ENCODE data around the gene GNPTG.

GNPTG gene

DNA sequence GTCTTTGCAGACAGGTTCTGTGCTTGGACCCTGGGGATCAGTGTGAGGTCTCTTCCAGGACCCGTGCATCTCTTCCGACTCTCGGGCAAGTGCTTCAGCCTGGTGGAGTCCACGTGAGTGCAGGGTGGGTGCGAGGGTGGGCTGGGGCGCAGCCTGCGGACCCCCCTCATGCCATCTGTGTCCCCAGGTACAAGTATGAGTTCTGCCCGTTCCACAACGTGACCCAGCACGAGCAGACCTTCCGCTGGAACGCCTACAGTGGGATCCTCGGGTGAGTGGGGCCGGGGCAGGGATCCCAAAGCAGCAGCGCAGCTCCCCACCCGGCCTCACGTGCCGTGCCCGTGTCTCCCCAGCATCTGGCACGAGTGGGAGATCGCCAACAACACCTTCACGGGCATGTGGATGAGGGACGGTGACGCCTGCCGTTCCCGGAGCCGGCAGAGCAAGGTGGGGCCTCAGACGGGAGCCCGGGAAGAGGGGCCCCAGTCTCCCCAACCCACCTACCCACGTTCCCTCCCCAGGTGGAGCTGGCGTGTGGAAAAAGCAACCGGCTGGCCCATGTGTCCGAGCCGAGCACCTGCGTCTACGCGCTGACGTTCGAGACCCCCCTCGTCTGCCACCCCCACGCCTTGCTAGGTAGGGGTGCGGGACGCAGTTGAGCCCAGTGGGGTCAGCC is 10.1 kb downstream of the GNPTG start:
- Histone ChIP-seq H3K4me3 (no peak overlapping the region), H3K27ac (no peak overlapping the region)

DNA sequence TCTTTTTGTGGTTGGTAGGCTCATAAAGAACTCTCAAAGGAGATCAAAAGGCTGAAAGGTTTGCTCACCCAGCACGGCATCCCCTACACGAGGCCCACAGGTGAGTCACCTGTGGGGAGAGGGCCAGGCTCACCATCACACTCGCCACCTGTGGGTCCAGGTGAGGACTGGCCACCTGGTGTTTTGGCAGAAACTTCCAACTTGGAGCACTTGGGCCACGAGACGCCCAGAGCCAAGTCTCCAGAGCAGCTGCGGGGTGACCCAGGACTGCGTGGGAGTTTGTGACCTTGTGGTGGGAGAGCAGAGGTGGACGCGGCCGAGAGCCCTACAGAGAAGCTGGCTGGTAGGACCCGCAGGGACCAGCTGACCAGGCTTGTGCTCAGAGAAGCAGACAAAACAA is 11.1 kb downstream of the GNPTG start:
- Histone ChIP-seq H3K4me3 (no peak overlapping the region), H3K27ac (no peak overlapping the region)

DNA sequence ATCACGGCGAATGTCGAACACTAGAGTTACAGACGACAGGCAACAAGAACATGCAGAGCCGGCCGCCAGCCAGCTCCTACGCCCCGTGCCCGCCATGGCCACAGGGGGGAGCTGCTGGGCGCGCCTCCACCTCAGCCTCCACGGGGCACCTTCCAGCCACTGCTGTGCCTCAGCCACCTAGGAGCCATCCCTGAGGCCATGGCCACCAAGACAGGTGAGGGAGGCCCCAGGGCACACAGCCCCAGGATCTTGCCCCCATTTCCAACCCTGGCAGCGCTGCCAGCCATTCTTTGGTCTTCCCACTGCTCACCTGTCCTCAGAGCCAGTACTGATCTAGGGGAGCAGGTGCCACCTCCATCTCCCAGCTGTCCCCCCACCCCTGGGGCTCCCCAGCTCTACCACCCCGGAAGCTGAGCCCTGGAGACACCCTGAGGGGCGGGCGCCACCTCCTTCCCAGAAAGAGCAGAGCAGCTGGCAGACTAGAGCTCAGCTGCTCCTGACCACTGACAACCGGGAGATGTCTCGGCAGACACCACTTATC is 11.8 kb downstream of the GNPTG start:
- Histone ChIP-seq H3K27ac (no peak overlapping the region), H3K4me3 (no peak overlapping the region)

DNA sequence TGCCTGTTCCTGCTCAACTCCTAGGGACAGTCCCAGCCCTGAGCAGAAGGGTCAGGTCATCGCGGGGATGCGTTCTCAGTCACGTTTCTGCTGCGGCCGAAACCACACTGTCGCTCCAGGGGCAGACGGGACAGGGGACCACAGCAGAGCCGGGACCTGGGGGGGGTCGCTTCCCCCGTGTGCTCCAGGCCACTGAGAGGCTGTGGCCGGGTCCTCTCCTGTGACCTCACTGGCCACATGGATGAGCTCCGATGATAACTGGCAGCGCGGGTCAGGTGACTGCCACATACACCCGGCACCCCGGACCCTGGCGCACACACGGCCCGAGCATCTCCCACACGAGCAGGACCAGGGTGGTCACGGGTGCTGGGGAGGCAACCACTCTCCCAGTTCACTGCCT is 12.8 kb downstream of the GNPTG start:
- Histone ChIP-seq H3K4me3 (no peak overlapping the region), H3K27ac (no peak overlapping the region)

DNA sequence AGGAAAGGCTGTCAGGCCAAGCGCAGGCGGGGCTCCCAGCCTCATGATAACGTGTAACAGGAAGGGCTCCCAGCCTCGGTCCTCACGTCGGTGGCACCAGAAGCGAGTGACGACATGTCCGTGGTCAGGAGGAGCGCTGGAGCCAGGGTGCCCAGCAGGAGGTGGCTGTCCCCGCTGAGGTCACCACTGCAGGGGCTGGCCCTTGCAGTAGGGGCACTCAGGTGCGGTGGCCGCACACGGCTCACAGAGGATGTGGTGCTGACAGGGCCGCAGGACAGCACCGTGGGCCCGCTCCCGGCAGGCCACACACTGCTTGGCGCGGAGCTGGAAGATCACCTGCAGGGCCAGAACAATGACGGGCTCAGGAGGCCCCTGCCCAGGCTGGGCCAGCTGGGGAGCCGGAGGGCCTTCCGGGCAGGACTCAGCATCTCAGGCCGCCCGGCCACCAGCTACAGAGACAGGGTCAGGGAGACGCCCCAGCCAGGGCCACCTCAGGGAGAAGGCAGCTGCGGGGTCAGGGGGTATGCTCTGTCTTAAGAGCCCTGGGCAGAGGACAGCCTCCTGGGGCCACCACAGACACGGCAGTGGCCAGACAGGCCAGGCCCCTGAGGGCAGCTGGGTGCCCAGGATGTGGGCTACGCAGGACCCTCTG is 14.5 kb downstream of the GNPTG start:
- no peak overlapping the region for H3K4me3 ChIP-seq

DNA sequence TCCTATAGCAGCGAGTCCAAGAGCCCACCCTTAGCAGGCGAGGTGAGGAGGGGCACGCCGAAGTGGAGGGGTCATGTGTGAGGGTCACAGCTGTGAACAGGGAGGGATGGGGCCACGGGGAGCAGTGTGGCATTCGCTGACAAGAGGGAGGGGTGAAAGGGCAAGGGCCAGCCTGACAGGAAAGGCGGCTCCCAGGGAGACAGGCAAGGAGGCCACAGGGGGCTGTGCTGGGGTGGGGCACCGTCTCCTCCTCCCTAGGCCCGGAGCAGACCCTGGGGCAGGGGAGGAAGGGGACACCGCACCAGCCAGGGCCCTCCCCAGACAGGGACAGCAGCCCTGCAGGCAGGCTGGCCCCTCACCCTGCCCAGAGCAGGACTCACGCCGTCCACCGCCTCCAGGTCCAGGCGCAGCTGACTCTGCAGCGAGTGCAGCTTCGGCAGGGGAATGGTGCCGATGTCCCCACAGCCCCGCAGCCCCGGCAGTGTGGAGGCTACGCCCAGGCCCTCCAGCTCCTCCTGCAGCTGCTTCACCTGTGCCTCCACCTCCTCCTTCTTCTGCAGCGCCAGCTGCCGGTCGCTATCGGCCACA is 15.1 kb downstream of the GNPTG start:
- H3K27ac ChIP-seq = no peak overlapping the region
- H3K4me3 ChIP-seq = no peak overlapping the region

More for the DNA sequence above, 14.5 kb downstream of the GNPTG start:
- H3K27ac ChIP-seq = no peak overlapping the region

DNA sequence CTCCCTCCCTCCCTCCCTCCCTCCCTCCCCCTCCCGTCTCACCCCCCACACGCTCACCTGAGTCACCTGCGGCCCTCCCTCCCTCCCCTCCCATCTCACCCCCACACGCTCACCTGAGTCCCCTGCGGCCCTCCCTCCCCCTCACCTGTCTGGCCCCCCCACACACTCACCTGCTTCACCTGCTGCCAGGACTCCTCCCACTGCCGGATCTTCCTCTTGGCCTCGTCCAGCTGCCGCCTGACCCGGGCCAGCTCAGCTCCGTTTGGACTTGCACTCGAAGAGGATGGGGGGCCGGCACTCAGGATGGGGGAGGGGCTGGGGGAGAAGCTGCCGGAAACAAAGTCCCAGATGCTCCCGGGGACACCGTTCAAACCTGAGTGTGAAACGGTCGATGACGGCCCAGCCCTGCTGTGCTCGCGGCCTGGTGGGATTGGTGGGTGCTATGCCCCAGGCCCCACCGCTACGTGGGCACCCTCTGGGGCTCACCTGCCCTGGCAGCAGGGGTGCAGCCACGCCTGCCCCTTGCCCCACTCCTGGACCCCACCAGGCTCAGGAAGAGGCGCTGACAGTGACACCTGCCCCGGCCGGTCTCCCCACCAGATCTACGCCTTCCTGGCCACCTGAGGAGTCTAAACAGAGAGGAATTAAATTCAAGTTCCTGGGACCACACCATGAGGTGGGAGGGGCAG is 15.9 kb downstream of the GNPTG start:
- Histone ChIP-seq H3K4me3 (no peak overlapping the region), H3K27ac (no peak overlapping the region)

DNA sequence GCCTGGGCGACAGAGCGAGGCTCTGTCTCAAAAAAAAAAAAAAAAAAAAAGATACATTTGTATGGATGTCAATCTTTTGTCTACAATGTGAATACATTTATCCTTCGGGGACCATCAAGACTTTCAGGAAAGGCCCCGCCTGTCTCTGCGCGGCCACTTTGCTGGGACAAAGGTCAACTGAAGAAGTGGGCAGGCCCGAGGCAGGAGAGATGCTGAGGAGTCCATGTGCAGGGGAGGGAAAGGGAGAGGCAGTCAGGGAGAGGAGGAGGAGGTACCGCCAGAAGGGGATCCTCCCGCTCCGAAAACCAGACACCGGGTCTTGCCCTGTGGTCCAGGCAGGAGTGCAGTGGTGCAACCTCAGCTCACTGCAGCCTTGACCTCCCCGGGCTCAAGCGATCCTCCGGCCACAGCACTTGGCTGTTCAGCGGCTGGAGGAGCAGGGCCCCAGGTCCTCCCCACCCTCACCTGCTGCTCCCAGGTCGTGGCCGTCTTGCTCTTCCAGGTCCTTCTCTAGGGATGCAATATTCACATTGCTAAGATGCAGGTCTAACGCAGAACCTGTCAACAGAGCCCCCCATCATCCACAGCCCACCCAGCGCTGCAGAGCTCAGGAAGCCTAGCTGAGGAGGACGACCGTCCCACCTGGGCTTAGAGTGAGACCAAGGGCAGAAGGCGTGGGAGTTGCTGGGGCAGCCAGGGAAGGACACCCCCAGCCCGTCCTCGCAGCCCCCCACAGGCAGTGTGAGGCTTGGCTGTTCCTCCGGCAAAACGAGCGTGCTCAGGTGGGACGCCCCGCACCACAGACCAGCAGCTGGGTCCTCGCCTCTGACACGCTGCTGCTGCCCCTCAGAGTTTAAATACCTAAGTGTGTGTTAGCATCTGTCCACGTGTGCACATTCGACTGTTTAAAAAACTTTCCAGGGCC is 19.6 kb downstream of the GNPTG start:
- no peak overlapping the region for H3K27ac ChIP-seq
- no peak overlapping the region for H3K4me3 ChIP-seq

DNA sequence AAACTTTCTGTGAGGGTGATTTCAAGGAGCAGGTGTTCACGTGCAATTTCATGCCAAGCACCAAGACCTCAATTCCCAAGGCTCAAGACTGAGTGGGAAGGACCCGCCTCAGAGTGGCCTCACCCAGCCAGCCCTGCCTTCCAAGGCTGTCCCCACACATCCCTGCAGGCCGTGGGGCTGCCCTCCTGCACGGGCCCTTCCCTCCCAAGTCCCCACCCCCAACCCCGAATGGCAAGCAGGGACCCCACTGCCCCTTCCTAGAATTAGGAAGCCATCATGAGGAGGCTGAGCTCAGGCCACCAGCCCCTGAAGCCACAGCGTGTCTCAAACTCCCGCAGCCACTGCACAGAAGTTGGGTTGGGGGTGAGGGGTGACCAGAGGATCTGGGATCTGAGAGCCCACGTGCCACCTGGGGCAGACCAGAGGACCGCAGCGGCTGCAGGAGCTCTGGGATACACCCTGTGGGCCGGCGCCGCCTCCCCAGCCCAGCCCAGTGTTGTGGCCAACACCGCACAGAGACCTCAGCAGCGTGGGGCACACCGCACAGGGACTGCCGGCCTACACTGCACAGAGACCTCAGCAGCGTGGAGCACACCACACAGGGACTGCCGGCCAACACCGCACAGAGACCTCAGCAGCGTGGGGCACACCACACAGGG is 20.7 kb downstream of the GNPTG start:
- H3K27ac ChIP-seq = no peak overlapping the region
- no peak overlapping the region for H3K4me3 ChIP-seq

DNA sequence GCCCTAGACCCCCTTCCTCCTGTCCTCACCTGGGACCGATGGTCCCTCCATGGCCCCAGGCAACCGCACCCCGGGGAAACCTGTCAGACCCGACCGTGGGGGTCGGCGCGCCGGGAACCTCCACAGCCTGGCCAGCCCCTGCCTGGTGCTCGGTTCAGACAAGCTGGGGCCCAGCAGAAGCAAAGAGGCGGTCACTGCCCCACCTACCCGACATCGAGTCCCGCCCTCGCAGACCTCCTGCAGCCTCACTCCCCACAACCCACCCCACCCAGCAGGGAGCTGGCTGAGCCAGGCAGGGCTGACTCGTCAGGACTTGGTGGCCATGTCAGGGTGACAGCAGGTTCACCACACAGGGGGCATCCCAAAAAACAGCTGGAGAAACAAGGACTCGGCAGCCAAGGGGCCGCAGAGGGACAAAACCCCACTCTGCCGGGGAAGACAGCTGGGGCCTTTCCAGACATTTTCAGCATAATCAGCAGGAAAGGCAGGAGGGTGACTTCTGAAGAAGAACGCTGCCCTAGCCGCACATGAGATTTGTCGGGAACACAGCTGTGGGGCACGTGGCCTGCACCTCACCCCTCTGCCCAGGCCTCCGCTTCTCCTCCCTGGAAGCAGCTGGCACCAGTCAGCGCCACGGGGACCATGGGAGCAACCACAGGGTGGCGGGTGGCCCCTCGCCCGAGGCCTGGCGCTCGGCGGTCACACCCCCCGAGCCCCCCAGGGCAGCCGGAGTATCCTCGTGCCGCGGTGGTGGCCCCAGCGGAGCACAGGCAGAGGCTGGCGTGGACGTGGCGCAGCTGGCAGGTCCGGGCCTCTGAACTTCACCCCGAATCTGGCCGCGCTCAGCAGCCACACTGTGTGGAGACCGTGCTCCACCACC is 22.9 kb downstream of the GNPTG start:
- H3K27ac ChIP-seq = no peak overlapping the region

DNA sequence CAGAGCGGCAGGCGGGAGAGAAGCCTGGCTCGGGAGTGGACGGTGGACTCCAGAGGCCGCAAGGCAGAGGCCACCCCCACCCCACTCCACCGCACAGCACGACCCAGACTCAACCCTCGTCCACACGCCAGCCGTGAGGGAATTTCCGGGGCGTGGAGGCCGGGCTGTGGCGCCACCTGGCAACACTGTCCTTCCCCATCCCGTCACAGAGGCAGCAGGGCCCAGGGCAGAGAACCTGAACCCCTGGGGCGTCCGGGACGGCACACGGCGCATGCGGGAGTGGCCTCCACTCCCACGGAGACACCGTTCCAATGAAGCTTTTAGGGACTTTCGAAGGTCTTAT is 23.5 kb downstream of the GNPTG start:
- no peak overlapping the region for H3K4me3 ChIP-seq
- H3K27ac ChIP-seq = no peak overlapping the region

More for the DNA sequence above, 22.9 kb downstream of the GNPTG start:
- no peak overlapping the region for H3K4me3 ChIP-seq

DNA sequence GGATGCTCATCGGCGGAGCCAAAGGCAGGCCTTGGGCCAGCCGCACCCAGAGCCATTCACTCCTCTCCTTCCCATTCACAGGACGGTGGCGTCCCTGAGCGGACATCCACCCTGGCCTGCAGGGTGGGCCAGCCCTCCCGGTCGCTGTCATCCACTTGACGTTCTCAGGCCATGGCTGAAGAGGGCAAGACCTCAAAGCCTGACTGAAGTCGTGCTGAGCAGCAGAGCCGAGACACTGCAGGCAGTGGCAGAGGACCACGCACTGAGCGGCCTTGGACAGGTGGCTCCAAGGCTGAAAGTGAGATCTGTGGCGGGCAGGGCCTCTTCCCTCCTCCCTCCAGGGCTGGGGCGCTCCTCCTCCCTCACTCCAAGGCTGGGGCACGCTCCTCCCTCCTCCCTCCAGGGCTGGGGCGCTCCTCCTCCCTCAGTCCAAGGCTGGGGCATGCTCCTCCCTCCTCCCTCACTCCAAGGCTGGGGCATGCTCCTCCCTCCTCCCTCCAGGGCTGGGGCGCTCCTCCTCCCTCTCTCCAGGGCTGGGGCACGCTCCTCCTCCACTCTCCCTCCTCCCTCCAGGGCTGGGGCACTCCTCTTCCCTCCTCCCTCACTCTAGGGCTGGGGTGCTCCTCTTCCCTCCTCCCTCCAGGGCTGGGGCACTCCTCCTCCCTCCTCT is 24.1 kb downstream of the GNPTG start:
- H3K27ac ChIP-seq = no peak overlapping the region
- no peak overlapping the region for H3K4me3 ChIP-seq

DNA sequence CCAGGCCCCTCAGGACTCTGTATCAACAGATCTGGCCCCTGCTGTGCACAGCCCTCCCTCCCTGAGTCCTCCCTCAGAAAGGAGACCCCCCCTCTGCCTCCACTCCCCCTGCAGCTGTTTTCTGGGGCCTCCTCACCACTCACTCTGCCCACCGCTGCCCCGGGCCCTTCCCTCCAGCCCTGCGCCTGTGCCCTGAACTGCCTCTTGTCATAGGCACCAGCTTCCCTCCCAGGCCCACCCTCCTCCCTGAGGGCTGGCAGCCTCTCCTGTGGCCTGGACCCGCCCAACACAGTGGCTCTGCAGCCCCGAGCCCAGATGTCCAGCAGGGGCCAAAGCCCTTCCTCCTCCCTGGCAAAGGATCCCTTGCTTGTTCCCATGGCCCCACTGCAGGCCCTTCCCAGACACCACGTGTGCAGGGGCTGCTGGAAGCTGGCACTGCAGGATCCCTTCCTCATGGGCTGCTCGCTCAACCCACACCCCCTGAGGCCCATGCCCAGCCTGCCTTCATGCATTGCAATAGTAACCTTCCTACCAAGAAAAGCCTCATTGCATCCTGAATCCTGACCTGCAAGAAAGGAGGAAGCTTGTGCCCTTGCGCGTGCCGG is 25.8 kb downstream of the GNPTG start:
- Histone ChIP-seq H3K27ac (peak overlapping the region in 3 of 21 experiments; percentile 84 to 97 (median 93)), H3K4me3 (no peak overlapping the region)

DNA sequence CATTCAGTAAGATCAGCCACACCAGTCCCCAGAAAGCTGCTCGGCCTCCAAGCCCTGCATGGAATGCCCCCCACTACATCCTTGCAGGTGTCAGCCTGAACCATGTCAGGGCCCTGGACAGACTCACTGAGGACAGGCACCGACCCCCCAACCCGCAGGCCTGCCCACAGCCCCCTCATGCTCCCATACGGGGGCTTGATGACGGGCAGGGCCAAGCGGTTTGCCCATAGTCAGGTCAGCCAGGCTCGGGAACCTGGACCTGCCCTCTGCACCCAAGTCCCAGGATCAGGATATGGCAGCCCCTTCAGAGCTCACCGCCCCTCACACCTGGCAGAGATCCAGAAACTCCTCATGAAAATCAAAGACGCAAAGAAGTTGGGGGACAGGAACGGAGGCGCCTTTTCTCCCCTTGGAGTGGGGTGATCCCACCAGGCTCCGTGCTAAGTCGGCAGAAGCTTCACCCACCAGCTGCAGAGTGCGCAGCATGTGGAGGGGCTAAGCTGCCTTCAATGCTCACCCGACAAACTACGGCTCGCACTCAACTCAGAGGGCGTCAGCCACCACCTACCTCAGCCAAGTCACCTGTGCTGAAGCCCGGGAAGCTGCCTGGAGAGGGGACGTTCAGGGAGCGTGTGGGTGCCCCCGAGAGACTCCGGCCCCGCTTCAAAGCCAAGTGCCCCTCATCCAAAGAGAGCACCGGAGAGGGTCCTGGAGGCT is 26.5 kb downstream of the GNPTG start:
- peak overlapping the region in 4 of 7 experiments; percentile 46 to 58 (median 51) for H3K4me3 ChIP-seq
- peak overlapping the region in 17 of 21 experiments; percentile 10 to 97 (median 84) for H3K27ac ChIP-seq

DNA sequence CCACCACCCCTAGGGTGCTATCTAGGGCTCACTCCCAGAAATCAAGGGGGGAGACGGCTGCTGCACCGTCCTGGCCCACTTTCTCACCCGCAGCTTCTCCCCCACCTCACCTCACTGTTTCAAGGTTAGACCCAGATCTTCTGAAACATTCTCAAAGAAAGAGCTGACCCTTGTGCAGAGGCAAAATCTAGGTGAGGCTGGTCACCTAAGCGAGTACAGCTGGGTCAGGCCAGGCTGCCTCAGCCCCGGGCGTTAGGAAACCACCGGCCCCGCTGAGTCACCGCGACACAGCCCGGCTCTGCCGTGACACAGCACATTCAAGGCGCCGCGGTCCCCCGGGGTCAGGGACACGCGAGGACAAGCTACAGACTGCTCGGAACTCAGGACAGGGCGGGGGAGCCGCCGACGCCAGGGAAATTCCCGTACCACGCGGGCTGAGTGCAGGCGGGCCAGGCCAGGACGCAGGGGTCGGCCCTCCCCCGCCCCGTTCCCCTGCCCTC is 27.1 kb downstream of the GNPTG start:
- peak overlapping the region; percentile 26 to 58 (median 47) for H3K4me3 ChIP-seq
- H3K27ac ChIP-seq = peak overlapping the region in 20 of 21 experiments; percentile 33 to 97 (median 81)

Data from skin epidermis (tissue), 12 donors.